Measurements from ENCODE around the gene STAB1. TPM values are rescaled to one million over a fixed set of nuclear protein-coding genes. Genes with fewer than 3 reads are reported as not detected.

Gene STAB1
- polyA plus RNA-seq, 3 donors: 40.7 to 46.6 (median 45.0) TPM

DNA sequence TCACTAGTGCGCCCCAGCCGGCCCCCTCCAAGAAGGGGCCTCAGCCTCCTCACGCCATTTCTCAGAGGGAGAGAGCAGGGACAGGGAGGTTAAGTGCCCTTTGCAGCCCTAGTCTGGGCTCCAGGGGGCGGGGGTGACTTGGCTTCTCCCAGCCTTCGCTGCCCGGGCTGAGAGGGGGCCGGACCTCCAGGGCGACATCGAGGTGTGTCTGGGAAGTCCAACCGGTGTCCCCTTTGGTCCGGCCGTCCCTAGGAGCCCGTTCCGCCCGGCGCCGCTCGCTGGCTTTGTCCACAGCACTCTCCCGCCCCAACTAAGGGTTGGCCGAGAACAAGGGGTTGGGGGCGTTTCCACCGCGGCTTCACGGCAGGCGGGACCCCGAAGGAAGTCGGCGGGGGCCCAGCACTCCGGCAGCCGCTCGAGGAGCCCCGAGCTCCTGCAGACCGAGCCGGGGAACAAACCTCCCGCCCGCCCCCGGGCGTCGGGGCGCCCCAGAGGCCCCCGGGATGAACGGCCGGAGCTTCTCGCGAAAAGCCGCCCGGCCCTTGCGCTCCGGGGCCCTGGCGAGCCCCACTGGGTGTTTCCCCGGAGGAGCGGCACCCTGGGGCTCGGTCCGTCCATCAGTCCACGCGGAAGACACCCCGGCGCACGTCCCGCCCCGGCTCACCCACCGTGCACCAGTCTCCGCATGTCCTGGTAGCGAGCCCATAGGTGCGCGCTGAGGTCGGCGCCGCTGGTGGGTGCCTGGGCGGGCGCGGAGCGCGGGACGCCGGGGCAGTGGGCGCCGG, 37.9 kb downstream of the STAB1 start:
- DNase-seq: peak; percentile 37

GRCh38 chr3:52533623-52534280, 38.6 kb downstream of the STAB1 start, which contains the start of gene NT5DC2:
Gene NT5DC2 (minus strand): TSS chr3:52533857. CDS start chr3:52533737, 120 bp downstream.
- peak; percentile 74 for DNase-seq

DNA sequence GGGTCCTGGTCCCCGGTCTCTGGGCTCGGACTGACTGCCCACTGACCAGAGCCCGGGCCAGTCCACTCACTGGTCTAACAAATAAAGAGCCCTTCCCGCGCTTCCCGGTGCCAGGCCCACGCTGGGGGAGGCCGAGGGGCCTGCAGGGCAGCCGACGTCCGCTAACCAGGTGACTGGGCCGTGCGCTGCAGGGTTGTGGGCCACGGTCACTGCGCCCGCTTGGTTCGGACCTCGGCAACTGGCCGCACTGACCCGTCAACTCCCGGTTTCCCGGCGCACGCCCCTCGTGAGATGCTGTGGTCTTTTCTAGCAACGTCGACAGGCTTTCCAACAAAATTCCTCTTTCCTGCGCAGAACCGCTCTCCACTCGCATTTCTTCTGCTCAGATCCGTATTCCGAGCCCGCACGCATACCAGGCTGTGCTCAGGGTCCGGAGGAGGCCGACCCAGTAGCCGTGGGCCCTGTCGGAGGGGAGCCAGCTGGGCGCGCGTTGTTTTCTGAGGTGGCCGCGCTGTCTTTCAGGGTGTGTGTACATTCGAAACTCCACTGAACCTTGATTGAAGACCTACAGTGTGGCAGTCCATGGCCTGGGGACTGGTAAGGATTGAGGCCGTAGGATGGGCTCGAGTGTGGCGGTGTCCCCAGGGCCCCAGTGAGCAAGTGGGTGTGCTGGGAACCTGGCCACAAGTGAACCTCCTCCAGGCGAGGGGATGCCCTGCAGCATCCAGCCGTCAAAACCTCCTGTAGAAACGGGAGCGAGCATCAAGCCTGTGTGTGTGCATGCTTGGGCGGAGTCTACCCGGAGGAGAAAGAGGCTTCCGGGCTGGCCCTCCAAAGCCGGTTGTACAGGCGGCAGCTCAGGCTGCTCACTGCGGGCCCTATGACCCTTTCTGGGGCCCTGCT, 39.4 kb downstream of the STAB1 start:
- DNase-seq: peak; percentile 19

GRCh38 chr3:52535411-52536111, 40.4 kb downstream of the STAB1 start:
- no peak for DNase-seq

DNA sequence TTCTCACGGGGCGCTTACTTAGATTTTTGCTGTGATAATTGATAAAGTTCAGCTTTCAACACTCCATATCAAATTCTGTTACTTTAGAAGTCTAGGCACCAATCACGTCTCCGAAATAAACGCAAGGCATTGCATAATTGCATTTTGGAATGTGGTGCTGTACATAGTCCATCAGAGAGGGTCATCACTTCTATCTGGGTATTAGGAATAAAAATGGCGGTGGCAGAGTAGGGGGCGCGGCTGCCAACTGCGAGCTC, 40.9 kb downstream of the STAB1 start:
- DNase-seq: no peak

DNA sequence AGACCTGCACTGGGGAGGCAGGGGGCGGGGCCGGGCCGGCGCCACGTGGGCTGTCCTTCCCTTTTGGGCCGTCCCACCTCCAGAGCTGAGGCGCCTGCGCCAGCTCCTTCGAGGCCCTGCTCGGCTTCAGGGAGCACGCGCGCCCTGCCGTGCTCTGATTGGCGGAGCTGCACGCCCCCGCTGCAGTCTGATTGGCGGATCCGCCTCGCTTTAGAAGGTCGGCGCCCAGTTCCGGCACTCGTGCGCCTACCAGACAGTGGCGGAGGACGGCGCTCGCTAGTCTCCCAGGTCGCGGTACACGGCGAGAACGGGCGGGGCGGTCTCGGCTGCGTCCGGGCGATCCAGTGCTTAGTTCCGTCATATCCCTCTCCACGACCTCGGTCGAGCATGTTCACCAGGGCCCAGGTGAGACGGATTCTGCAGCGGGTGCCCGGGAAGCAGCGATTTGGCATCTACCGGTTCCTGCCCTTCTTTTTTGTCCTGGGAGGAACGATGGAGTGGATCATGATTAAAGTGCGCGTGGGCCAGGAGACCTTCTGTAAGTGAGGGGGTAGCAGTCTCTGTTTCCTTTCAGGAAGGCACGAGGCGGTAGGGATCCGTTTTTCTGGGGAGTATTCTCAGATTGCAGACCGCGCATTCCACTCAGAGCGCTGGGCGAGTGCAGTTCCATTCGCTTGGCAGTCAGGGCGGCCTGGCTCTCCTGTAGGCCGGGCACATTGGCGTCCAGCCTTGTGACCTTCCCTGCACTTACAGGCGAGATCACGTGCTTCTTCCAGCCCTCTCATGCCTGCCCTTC, 41.4 kb downstream of the STAB1 start, which contains the start of gene UQCC5:
Gene UQCC5 (plus strand): TSS at position 237 of the 796 bp plus-strand sequence. CDS start 151 bp downstream, at position 388.
- peak; percentile 98 for DNase-seq

GRCh38 chr3:52537165-52537620, 42.1 kb downstream of the STAB1 start:
- no peak for DNase-seq

DNA sequence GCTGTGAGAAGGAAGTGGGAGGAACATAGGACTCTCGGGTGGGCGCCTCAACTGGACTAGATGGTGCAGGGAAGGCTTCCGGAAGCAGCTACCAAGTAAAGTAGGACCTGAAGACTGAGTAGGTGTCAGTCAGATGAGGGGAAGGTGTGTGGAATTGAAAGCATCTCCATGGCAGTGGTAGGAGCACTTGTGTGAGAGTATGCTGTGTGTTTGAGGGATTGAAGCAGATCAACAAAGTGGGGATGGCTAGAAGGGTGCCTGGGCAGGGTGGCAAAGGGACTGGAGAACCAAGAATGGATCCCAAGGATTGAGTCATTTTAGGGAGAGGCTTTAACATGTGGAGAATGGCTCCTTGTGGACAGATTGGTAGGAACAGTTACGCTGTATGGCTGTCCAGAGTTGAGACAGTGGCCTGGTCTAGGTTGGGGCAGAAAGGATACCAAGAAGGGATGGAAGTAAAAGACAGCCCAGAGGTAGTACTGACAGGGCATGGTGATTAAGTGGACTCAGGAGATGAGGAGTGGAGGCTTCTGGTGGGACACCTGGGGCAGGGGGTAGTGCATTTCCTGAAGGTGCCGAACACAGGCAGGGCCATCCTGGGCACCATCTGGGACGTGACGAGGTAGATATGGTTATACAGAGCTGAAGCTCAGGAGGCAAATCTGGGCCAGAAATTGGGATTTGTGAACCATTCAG, 42.7 kb downstream of the STAB1 start:
- DNase-seq: no peak

DNA sequence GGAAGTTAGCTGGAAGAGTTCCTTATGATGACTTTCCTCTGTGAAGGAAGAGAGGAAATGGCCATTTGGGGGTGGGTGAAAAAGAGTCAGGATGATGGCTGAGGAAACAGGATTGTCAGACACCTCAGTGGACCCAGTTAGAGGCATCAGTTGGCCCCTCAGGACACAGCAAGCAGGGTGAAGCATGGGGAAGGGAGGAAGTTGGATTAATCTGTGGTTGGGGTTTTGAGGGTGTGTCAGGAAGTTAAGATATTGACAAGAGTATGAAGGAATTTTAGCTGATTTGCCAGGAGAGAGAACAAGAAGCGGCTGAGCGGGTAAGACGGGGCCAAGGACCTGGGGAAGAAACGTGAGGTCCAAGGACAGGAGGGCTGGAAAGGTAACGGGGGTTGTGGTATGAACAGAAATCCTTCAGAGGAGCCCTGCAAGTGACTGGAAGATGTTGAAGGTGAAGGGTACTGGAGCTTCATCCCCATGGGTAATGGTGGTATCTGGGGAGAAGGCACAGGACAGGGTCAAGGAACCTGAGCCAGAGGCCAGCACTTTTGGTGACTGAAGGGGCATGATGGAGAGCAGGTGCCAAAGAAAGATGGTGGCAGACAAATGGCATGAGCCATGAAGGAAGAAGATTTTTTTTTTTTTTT, 44.0 kb downstream of the STAB1 start:
- no peak for DNase-seq

GRCh38 chr3:52541050-52541449, 45.9 kb downstream of the STAB1 start:
- no peak for DNase-seq

GRCh38 chr3:52544937-52545336, 49.8 kb downstream of the STAB1 start:
- DNase-seq: no peak

GRCh38 chr3:52546111-52546901, 51.2 kb downstream of the STAB1 start:
- DNase-seq: no peak

DNA sequence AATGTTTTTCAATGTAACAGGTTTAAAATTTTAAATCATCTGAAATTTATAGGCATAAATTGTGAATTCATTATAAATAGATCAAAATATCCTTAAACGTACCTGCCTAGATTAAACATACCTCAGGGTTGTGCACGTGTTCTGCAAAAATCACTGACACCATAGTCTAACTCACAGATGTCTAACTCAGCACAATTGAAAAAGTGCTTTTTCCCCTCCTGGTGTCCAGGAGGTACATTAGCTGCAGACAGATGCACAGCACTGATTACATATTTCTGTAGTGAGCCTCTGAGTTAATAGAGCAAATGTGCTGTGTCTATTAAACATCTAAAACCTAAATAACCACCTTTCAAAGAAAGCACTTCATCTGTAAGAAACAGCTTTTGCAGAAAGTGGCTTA, 52.0 kb downstream of the STAB1 start:
- no peak for DNase-seq

DNA sequence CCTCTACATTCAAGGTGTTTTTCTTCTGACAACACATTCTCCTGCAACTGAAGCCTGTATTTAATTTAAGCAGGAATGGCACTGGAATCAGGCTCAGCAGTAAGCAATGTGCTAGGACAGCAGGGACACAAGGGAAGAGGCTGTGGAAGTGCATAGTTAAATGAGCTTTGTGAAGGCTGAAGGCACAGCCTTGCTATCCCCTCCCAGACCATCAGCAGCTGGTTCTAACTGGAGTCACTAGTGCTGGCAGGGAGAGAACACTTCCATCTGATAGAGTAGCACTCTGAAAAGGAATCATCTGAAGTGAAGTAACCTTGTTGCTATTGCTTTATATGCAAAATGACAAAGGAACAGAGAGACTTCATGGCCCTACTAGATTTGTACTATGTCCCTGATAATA, 56.0 kb downstream of the STAB1 start:
- DNase-seq: no peak

- DNase-seq: no peak
Observed at GRCh38 chr3:52552089-52552488, 57.0 kb downstream of the STAB1 start.

GRCh38 chr3:52554026-52554755, 59.1 kb downstream of the STAB1 start:
- DNase-seq: no peak

DNA sequence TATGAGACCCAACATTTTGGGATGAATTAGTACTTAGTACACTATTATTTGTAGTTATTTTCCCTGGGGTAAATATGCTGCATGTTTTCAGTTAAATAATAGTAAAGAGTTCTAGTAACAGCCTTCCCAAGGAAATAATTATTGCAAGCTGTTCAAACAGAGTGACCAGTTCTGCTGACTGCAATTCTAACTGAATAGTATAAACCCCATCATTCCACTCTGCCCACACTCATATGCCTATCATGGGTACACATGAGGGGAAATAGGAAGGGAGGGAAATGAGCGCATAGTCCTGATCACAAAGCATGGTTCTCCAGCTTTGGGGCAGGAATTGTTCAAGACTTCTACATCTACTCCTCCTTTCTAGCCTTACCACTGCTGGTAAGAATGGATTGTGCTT, 59.9 kb downstream of the STAB1 start:
- no peak for DNase-seq
